HG02981 (cell line): Measurements from ENCODE around the gene CCDC187.

ENCODE experiments used
- ATAC-seq: cut with Tn5 transposase; IDR thresholded peaks from one replicate; pipeline ENCODE4 v1.9.1; 2021; ENCODE audit warnings: mild to moderate bottlenecking, moderate library complexity; ENCODE audit not compliant: unreplicated experiment

Gene CCDC187

DNA sequence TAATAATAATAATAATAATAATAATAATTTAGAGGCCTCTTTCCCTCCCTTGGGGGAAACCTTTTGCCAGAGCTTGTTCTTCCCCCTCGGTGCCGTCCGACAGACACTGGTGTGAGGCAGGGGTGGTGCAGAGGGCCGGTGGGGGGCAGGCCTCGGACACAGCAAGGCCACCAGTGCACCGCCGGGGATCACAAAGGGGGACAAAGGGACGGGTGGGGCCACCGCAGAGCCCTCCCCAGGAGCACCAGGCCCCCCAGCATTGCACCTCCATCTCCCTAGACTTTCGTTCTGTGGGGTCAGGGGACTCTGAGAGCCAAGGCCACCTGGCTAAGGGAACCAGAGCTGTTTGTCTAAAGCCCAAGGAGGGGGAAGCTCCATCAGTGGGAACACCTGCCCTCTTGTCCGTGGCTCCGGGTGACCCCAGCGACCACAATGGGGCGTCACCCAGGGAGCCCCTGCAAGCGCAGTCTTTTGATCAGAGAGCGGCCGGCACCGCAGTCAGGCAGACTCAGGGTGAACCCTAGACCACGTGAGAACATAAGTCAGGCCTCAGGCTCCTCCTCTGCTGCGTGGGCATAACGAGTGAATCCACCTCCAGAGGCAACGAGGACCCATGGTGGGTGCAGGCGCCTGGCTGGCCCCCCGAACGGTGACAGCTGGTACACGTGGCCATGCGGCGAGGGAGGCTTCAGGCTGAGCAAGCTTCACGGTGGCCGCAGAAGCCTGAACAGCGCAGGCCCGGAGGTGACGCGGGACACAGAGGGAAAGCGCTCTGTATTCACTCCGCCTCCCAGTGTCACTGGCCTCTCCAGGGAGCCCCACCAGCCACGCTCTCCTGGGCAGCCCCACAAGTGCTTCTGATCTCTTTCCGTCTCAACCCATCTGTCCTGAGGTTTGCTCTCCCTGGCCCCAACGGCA, 46.3 kb downstream of the CCDC187 start:
- no peak for ATAC-seq

DNA sequence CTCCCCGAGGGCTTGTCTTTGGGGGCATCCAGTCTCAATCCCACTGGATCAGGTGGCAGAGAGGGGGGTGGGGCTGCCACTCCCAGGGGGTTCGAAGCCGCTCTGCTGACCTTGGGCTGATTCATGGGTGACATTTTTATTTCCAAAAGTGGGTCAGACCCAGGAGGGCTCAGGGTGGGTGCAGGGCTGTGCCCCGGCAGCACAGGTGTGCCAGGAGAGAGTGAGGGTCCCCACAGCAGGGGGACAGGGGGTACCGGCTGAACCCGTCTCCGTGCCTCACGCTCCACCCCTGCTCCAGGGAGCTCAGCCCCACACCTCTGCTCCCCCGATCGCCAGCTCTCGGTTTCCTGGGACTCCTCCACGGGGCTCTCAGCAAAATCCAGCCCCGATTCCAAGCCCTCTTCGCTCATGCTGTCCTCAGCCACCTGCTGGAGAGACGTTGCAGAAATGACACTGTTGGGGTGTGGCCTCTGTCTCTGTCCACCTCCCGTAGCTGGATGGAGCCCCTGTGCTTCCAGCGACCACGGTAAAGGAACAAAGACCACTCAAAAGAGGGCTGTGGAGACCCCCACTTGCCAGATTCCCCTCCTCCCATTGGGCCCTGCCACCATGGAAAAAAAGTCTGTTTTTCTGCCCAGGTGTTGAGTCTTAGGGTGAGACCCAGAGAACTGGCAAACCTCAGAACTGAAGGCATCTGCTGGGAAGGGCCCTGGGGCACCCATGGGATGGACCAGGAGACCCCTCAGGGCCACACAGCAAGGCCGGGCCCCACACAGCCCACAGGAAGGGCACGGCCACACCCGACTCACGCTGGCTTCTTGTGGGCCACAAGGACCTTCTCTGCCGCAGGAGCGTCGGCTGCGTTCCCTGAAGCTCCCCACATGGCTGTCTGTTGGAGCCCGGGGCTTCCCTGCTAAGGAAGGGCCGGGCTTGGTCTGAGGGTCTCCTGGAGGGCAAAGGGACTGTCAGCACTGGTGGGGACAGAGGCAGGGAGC, 47.7 kb downstream of the CCDC187 start:
- no peak for ATAC-seq

DNA sequence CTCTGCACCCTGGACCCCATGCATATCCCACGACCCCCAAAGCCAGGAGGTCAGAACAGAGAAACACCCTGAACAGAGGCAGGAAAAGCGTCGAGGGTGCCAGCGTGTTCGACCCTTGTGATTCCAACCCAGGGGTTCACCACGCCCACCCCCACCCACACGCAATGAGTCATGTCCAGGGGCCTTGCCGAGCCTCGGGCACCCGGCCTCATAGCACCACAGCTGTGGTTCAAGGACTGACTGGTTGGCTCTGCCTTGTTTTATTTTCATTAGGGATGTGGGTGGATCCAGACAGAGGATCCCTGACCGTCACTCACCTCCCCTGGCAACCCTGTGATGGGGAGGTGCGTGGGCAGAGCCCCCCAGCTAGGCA, 48.7 kb downstream of the CCDC187 start:
- ATAC-seq, result no peak

DNA sequence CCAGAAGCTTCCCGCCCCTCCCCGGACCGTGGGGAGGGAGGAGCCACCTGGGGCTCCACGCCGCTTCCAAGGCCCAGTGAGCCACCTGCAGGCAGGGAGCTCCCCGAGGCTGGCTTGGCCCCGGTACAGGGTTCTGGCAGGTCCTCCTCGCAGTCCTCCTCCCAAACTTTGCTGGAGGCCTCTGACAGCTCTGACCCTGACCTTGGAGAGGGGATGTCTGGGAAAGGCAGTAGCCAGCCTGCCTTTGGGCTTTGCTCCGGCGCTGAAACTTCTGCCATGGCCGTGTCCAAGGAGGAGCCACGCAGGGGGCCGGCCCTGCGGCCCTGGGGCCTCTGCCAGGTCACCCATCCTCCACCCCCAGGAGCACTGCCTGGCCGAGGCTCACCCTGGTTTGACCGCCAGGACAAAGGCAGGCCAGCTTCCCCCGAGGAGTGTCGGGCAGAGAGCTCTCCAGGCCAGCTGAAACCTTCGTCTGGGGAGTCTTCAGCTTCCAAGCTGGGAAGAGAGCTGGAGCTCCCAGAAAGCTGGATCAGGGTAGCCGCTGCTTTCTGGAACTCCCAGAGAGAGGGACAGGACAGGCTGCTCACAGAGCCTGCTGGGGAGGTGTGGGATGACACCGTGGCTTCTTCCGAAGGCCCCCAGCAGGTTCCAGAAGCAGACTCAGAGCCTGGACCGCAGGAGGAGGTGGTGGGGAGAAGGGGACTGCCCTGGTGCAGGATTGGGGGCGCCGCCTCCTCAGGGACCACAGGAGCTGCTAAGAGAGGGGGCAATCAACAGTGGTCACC, 49.3 kb downstream of the CCDC187 start:
- ATAC-seq, result no peak

DNA sequence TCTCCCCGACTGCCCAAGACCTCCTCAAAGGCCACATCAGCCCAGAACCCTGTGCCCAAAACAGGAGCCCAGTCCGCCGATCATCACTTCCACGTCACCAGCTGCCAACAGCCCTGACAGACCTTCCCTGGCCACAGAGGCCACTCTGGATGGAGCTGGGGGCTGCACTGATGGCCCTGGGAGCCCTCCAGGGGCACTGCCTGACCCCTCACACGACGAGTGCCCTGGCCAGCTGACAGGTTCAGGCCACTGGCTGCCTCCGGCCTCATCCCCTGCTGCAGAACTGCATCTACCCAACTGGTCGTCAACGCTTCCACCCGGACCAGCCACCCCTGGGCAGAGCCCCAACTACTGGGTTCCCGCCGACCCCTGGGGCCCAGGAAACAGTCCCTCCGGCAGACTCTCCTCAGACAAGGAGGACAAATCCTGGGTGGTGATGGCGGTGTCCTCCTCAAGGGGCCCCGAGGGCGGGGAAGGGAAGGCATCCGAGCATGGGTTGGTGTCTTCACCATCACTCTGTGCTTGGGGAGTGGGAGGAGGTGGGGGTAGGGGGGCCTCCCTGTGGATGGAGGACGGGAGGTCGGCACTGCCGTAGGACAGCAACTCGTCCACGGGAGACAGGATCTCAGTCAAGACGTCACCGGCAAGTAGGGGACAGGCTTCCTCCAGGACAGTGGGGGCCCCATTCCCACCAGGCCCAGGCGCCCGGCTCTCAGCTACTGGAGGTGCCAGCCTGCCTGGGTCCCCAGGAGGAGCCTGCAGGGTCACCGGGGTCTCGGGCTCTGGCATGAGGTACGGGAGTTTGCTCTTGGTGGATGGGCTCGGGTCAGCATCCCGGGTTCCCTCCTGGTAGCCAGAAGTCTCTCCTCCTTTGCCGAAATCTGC, 50.4 kb downstream of the CCDC187 start:
- ATAC-seq, result no peak

DNA sequence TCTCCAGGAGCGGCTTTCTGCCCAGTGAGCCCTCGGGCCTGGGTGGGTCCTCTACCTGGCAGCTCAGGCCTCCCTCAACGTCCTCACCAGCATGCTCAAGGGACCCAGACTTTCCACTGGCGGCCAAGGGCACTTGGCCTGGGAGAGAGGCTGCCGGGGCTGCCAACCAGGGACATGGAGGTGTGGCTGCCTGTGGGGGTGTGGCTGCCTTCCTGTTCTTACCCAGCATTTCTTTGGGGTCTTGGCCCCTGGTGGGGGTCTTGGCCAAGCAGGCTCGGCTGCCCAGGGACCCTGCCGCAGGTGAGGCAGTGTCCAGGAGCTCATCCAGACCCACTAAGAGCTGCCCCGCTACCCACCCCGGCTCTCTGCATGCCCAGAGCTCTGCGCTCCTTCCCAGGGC, 51.0 kb downstream of the CCDC187 start:
- ATAC-seq, result no peak

DNA sequence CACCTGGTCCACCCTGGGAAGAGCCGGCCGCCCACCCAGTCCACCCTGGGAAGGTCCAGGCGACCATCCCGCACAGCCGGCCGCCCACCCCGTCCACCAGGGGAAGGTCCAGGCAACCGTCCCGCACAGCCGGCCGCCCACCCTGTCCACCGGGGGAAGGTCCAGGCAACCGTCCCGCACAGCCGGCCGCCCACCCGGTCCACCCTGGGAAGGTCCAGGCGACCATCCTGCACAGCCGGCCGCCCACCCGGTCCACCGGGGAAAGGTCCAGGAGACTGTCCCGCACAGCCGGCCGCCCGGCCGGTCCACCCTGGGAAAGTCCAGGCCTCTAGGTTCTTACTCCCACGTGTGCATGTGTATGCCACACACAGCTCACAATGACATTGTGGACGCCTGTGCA, 51.6 kb downstream of the CCDC187 start:
- no peak for ATAC-seq

DNA sequence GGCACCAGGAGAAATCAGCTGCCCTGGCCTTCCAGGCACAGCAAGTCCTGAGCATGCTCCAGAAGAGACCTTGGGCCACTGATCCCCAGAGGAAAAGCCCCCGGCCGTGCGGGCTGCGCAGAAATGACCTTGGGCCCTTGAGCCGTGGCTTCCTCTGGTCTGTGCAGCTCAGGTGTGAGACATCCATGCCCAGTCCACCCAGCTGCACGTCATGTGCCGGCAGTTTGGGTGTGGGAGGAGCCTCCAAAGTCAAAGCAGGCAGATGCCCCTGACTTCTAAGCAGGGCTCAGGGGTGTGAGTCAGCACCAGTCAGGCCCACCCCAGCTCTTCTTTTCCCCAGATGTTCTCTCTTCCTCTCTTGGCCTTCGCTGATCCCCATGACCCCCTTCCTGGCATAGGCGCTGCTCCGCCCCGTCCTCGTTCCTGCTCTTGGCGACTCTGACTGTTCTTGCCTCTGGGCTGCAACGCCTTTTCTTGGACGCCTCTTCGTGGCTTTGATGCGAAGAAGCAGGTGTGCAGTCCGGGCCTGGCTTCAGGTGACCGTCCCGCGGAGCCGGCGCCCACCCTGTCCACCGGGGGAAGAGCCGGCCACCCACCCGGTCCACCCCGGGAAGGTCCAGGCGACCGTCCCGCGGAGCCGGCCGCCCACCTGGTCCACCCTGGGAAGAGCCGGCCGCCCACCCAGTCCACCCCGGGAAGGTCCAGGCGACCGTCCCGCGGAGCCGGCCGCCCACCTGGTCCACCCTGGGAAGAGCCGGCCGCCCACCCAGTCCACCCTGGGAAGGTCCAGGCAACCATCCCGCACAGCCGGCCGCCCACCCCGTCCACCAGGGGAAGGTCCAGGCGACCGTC, 52.4 kb downstream of the CCDC187 start:
- ATAC-seq, result no peak

DNA sequence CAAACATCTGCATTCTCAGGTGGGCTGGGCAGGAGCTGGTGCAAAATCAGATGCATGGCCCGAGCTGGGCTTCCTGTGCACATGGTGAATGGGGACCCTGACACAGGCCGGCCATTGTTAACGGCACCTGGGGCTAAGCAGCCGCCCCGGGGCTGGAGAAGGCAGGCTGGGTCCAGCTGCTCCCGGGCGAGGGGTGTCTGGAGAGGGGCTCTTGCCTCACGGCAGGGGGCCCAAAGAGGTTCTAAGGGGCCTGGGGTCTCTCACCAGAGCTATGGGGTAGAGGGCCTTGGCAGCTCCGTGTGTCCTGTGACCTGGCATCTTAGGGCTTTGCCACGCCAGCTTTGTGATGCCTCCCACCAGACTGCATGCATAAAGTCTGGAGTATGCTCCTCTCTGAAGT, 53.2 kb downstream of the CCDC187 start:
- ATAC-seq, result no peak

DNA sequence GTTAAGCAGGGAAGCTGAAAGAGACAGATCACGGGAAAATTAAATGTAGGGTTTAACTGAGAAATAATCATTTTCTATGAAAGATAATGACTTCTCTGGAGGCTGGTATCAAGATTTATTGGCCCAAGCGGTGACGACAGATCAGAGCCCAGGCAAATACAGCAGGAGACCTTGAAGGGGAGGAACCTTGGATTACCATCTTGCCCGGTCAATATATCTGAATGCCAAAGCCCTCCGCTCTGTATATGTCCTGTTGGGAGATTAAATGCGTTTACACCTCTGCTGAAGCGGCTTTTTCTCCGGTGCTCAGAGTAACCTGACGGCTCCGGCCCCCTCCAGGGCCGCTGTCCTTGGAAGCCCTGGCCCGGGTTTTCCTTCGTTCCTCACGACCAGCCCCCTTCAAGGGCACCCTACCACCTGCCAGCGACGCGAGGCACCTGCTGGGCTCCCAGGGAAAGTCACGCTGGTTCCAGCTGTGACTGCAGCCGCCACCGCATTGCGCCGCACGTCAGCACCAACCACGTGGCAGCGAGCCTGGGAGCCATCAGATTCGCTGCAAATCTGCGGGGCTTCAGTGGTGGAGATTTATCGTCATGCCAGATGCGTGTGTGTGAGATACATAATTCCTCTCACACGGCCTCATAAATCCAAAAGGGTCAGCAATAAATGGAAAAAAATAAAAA, 53.9 kb downstream of the CCDC187 start:
- no peak for ATAC-seq

DNA sequence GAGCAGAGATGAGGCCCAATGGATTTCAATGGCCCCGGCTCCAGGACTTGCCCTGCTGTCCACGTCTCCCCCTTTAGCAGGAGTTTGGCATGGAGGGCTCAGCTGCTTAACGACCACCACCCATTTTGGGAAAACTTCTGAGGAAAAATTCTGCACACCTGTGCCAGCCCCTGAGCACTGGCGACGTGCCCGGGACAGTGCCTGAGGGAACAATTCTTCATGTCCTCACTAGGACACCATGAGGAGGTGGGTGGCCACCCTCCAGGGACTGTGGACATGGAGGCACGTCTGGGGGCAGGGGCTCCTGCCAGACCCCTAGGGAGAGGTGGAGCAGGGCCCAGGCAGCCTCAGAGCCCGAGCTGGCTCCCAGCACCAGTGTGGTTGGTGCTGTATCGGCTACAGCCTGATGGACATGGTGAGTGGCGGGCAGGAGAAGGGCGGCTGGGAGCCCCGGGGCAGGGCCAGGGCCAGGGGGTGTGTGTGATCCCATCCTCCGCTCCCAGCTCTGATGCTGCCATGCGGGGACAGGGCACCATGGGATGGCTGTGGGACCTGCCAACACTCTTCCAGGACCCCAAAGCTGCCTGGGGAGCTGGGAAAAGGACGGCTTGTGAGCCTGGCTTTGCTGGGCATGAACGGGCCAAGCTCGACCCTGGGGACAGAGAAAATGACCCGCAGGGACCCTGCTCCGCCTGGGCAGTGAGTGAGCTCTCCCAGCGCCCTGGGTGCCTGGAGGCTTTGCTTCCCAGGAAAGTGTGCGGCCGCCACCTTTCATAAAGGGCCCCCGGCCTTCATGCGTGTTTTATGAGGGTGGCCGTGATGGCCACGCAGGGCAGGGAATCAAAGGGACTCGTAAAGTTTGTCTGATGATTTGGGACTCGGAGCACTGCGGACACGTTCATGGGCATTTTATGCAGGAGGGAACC, 54.7 kb downstream of the CCDC187 start:
- no peak for ATAC-seq

DNA sequence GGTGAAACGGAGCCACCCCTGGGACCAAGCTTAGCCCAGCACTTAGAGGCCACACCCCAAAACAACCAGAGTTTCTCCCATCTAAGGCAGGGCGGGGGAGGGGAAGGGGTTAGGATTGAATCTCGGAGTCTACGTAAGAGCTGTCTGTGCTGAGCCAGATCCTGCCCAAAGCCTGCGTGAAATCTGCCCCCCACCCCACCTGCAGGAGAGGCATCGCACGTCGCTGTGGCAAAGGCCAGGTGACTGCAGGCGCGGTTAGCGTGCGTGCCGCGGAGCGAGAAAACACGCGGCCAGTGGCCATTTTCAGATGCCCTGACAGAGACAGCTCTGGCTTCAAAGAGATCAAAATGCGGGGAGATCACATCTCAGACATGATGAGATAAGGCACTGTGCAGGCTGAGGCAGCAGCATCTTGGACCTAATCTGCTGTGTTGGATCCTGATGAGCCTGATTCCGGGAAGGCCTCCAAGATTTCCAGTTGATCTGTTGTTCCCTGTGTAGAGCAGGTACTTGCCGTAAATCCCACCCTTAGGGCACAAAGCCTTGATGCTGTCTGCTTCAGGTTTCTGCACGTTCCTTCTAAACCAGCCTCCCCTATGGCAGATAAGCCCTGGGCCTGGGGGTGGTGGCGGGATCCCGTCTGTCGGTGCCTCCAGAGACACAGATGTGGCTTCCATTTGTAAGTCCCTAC, 55.8 kb downstream of the CCDC187 start:
- ATAC-seq, result no peak

DNA sequence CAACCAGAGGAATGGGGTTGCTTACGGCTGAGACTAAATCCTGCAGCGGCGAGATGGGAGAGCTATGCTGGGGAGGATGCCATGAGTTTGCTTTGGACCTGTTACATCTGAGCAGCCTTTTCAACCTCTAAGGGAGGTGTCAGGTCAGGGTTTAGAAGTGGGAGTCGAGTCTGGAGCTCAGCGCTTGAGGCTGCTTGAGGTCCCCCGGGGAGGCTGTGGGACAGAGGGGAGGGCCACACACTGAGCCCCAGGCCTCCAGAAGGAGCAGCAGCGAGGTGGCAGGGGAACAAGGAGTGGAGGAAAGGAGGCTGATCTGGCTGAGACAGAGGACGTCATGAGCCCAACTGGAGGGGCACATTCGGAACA, 56.4 kb downstream of the CCDC187 start:
- ATAC-seq, result no peak

DNA sequence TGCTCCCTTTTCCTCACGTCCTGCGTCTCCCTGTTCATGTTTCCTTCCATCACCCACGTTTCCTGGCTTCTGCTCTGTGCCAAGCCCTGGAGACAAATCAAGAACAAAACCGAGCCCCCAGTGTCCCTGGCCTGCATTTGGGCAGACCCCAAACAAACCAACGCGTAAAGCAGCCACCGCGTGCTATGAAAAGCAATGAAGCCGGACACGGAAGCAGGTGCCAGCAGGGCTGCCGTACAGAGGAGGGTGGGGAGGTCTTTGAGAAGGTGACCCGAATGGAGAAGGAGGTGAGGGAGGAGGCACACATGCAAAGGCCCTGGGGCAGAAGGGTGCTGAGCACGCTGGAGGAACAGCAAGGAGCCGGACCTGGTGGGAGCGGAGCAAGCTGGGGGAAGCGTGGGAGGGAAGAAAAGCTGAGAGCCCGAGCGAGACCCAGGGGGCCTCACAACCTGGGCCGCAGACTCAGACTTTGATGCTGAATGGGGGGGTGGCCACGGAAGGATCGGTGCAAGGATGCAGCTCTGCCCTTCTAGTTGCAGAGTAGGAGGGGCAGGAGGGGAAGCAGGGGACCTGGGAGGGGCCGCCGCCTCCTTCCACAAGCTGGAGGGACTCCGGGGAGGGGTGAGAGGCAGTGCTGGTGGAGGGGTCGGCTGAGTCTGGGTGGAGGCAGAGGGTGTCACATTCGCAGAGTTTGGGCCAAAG, 56.9 kb downstream of the CCDC187 start:
- ATAC-seq, result no peak

DNA sequence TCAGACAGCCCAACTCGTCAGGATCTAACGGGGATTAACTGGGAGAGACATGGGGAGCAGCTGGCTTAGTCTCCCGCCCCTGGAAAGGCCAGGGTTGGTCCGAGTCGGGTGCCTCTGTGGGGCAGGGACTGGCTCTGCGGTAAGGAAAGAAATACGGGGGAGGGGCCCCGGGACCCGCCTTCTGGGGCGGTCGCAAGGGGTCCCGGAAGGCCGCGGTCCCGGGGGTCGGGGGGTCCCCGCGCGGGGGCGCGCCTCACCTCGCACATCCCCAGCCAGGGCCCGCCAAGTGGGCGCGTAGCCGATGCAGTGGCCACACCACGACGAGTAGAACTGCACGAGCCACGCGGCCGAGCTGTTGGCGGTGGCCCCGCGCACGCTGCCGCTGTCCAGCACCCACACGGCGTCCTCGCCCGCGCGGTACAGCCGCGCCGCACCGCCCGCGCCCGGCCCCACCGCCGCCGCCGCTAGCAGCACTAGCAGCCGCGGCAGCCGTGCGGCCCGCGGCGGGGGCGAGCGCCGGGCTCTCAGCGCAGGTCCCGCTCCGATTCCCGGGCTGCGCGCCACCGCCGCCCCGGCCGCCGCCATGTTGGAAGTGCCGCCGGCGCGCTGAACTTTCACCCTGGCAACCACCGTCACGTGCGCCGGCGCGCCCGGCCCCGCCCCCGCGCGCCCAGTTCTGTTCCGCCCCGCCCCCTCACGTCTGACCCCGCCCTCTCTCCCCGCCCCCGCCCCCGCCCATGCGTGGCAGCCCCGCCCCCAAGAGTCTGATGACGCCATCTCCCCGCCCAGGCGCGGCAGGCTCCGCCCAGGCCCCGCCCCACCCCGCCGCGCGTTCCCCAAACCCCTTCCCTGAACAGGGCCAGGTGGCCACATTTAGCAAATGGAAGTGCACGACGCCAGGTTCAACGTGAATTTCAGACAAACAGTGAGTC, 58.4 kb downstream of the CCDC187 start, which contains the start of gene QSOX2:
Gene QSOX2 (minus strand): TSS at position 594 of the 932 bp plus-strand sequence. CDS start 9 bp downstream, at position 585.
- peak; percentile 43 for ATAC-seq
